Stimulated activated naive CD8-positive, alpha-beta T cell treated with anti-CD3 and anti-CD28 coated beads, Interleukin-15, Interleukin-2, amounts not matched to agents 100 ng/mL and 50 ng/mL, for 24 hours (primary cell): ENCODE measurements around the gene PLCB2.

Experiments
- H3K27ac Mint-ChIP-seq: one replicate; pipeline ENCODE4 v1.8.0; 2021; ENCODE audit warnings: mild to moderate bottlenecking, mixed read lengths
- H3K27me3 Mint-ChIP-seq: one replicate; pipeline ENCODE4 v1.8.0; 2021; ENCODE audit warnings: mixed read lengths
- H3K36me3 Mint-ChIP-seq: one replicate; pipeline ENCODE4 v1.8.0; 2021; ENCODE audit warnings: low read depth, mixed read lengths
- H3K4me1 Mint-ChIP-seq: one replicate; pipeline ENCODE4 v1.8.0; 2021; ENCODE audit warnings: low read depth, mixed read lengths
- H3K4me3 Mint-ChIP-seq: one replicate; pipeline ENCODE4 v1.8.0; 2021; ENCODE audit warnings: mild to moderate bottlenecking, mixed read lengths
- H3K9me3 Mint-ChIP-seq: one replicate; pipeline ENCODE4 v1.8.0; 2021; ENCODE audit warnings: mixed read lengths

Gene PLCB2

GRCh38 chr15:40322531-40323238 is 14.9 kb upstream of the PLCB2 start:
- H3K27me3 Mint-ChIP-seq = no peaks in the 10 kb centered on the region
- H3K4me3 Mint-ChIP-seq = peak overlapping the region; percentile 62
- peaks cover 10% of the 10 kb centered on the region for H3K36me3 Mint-ChIP-seq
- no peaks in the 10 kb centered on the region for H3K9me3 Mint-ChIP-seq
- no peak overlapping the region for H3K27ac Mint-ChIP-seq
- H3K4me1 Mint-ChIP-seq = peaks cover 26% of the 10 kb centered on the region

GRCh38 chr15:40320931-40321371 is 13.2 kb upstream of the PLCB2 start:
- H3K27me3 Mint-ChIP-seq = peaks cover 2% of the 10 kb centered on the region
- no peak overlapping the region for H3K27ac Mint-ChIP-seq
- H3K36me3 Mint-ChIP-seq = peaks cover 6% of the 10 kb centered on the region
- H3K4me3 Mint-ChIP-seq = no peak overlapping the region
- H3K9me3 Mint-ChIP-seq = no peaks in the 10 kb centered on the region
- peaks cover 25% of the 10 kb centered on the region for H3K4me1 Mint-ChIP-seq

DNA sequence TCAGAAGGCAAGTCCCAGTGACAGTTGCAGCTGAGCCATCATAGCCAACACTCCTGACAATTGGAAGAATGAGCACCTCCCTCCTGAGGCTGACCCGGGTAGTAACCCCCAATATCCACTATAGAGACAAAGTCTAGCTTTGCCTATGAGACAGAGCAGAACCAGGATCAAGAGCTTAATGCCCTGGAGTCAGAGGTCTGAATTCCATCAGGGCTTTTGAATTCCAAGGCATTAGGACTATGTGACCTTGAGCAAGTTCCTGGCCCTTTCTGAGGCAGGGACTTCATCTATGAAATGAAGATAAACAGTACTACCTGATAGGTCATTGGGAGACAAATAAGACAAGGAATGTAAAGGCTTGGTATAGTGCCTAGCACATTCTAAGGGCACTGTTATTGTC is 12.7 kb upstream of the PLCB2 start:
- H3K27ac Mint-ChIP-seq = no peak overlapping the region
- peaks cover 4% of the 10 kb centered on the region for H3K36me3 Mint-ChIP-seq
- H3K27me3 Mint-ChIP-seq = peaks cover 2% of the 10 kb centered on the region
- H3K9me3 Mint-ChIP-seq = no peaks in the 10 kb centered on the region
- H3K4me3 Mint-ChIP-seq = no peak overlapping the region
- H3K4me1 Mint-ChIP-seq = peaks cover 19% of the 10 kb centered on the region

GRCh38 chr15:40317580-40317979 is 9.8 kb upstream of the PLCB2 start:
- H3K4me3 Mint-ChIP-seq = no peak overlapping the region
- peaks cover 2% of the 10 kb centered on the region for H3K27me3 Mint-ChIP-seq
- H3K36me3 Mint-ChIP-seq = no peaks in the 10 kb centered on the region
- H3K4me1 Mint-ChIP-seq = peaks cover 20% of the 10 kb centered on the region
- H3K9me3 Mint-ChIP-seq = no peaks in the 10 kb centered on the region
- no peak overlapping the region for H3K27ac Mint-ChIP-seq

GRCh38 chr15:40316931-40317330 is 9.2 kb upstream of the PLCB2 start:
- Mint-ChIP-seq H3K27me3 (peaks cover 2% of the 10 kb centered on the region), H3K9me3 (no peaks in the 10 kb centered on the region), H3K4me3 (no peak overlapping the region), H3K4me1 (peaks cover 16% of the 10 kb centered on the region), H3K27ac (no peak overlapping the region), H3K36me3 (no peaks in the 10 kb centered on the region)

DNA sequence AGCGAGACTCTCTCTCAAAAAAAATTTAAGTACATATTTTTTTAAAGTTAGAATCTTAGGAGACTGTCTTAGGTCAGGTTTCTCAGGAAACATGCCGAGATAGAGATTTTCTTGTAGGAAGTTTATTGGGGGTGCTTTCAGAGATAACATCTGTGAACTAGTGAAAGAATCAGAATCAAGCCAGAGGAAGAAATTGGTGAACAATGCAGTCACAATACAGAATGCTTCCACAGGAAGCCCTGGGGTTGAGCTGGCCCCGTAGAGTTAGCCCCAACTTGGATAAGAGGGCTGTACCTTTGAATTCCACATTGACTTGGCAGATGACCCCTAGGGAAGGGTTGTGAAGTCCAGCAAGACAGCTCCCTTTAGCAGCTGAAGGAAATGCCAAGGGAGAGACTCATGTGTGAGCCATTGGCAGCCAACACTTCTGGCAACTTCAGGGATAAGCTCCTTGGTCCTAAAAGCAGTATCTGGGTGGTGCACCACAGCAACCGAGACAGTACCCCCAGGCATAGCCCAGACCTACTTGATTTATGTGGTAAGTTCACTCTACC is 7.1 kb upstream of the PLCB2 start:
- peaks cover 2% of the 10 kb centered on the region for H3K27me3 Mint-ChIP-seq
- H3K4me1 Mint-ChIP-seq = peaks cover 15% of the 10 kb centered on the region
- H3K9me3 Mint-ChIP-seq = no peaks in the 10 kb centered on the region
- no peaks in the 10 kb centered on the region for H3K36me3 Mint-ChIP-seq
- H3K27ac Mint-ChIP-seq = no peak overlapping the region
- no peak overlapping the region for H3K4me3 Mint-ChIP-seq

GRCh38 chr15:40313531-40314398 is 6.0 kb upstream of the PLCB2 start:
- H3K27me3 Mint-ChIP-seq = peaks cover 2% of the 10 kb centered on the region
- H3K4me1 Mint-ChIP-seq = peaks cover 25% of the 10 kb centered on the region
- no peak overlapping the region for H3K27ac Mint-ChIP-seq
- H3K9me3 Mint-ChIP-seq = no peaks in the 10 kb centered on the region
- no peaks in the 10 kb centered on the region for H3K36me3 Mint-ChIP-seq
- H3K4me3 Mint-ChIP-seq = no peak overlapping the region

GRCh38 chr15:40312370-40313158 is 4.8 kb upstream of the PLCB2 start:
- Mint-ChIP-seq H3K27me3 (peaks cover 2% of the 10 kb centered on the region), H3K4me1 (peaks cover 30% of the 10 kb centered on the region), H3K4me3 (no peak overlapping the region), H3K36me3 (no peaks in the 10 kb centered on the region), H3K27ac (no peak overlapping the region), H3K9me3 (no peaks in the 10 kb centered on the region)

GRCh38 chr15:40310993-40311392 is 3.3 kb upstream of the PLCB2 start:
- H3K27ac Mint-ChIP-seq = no peak overlapping the region
- H3K4me3 Mint-ChIP-seq = no peak overlapping the region
- H3K36me3 Mint-ChIP-seq = no peaks in the 10 kb centered on the region

DNA sequence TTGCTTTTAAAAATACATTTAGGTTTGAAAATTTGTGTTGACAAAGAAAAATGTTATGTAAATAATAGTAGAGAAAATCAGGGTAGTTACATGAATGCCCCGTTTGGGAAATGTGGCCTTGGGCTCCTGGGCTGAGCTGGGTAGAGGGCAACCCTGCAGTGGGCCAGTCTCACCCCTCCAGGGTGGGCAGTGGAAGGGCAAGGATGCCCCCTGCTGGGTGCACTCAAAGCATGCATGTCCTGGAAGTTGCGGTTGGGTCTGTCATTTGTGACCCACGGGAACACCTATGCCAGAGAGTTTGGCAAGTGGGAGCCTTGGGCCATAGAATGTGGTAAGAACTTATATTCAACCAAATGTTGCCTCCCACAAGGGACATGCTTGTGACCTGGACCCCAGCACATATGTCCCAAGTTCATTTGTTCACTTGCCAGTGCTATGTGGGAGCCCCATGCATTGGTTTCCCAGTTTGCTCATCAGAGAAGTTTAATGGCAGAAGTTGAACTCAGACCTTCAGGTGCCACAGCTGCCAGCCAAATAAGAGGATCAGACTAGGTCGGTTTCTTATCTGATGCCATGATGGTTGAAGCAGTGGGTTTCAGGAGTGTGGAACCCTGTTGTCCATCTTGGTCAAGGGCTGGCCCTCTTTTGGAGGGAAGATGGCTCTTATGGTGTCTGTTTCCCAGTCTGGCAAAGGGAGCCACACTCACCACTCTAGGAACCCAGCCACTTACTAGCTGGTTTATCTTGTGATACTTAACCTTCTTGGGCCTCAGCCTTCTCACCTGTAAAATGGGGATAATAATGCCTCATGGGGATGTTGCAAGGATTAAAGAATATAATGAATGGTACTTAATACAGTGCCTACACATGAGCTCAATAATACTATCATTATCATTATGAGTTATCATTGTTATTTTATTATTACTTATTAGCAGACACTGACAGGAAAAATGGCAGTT is 2.5 kb upstream of the PLCB2 start:
- Mint-ChIP-seq H3K4me1 (peaks cover 43% of the 10 kb centered on the region), H3K4me3 (peak overlapping the region; percentile 92), H3K9me3 (no peaks in the 10 kb centered on the region), H3K27me3 (no peaks in the 10 kb centered on the region), H3K36me3 (no peaks in the 10 kb centered on the region), H3K27ac (peak overlapping the region; percentile 97)

More at GRCh38 chr15:40310993-40311392, 3.3 kb upstream of the PLCB2 start:
- Mint-ChIP-seq H3K9me3 (no peaks in the 10 kb centered on the region), H3K27me3 (no peaks in the 10 kb centered on the region), H3K4me1 (peaks cover 42% of the 10 kb centered on the region)

- Mint-ChIP-seq H3K4me3 (peak overlapping the region; percentile 92), H3K9me3 (no peaks in the 10 kb centered on the region), H3K36me3 (no peaks in the 10 kb centered on the region), H3K27me3 (no peaks in the 10 kb centered on the region), H3K27ac (peak overlapping the region; percentile 97), H3K4me1 (peaks cover 43% of the 10 kb centered on the region)
Observed at GRCh38 chr15:40309344-40309862, 1.7 kb upstream of the PLCB2 start.

- Mint-ChIP-seq H3K36me3 (no peaks in the 10 kb centered on the region), H3K27ac (peak overlapping the region; percentile 9), H3K27me3 (no peaks in the 10 kb centered on the region), H3K4me1 (peaks cover 31% of the 10 kb centered on the region), H3K4me3 (peak overlapping the region; percentile 92), H3K9me3 (no peaks in the 10 kb centered on the region)
Observed at GRCh38 chr15:40306908-40307307, 827 bp downstream of the PLCB2 start.

GRCh38 chr15:40306371-40306770 is 1.4 kb downstream of the PLCB2 start:
- H3K36me3 Mint-ChIP-seq = peaks cover 3% of the 10 kb centered on the region
- peak overlapping the region; percentile 92 for H3K4me3 Mint-ChIP-seq
- peak overlapping the region; percentile 9 for H3K27ac Mint-ChIP-seq
- no peaks in the 10 kb centered on the region for H3K27me3 Mint-ChIP-seq
- H3K4me1 Mint-ChIP-seq = peaks cover 31% of the 10 kb centered on the region
- H3K9me3 Mint-ChIP-seq = no peaks in the 10 kb centered on the region
